CD4-positive, alpha-beta T cell treated with Interleukin-4 for 1 hour (primary cell): ENCODE data around the gene TMEM200C.
"Not testable (repeated sequence)": the region's sequence is repeated elsewhere in the genome, so short reads cannot be mapped to it uniquely, and the experiment has no call there.

ENCODE experiments used
- DNase-seq, 2 donors: peaks; one replicate each; pipeline ENCODE4 v3.0.0-alpha.2; 2020 to 2022

TMEM200C gene

GRCh38 chr18:5891184-5891853 lies 4.0 kb downstream of the TMEM200C start:
- no peak for DNase-seq

GRCh38 chr18:5890331-5891183 lies 4.8 kb downstream of the TMEM200C start:
- DNase-seq, result peak in 1 of 2 donors; percentile 4

GRCh38 chr18:5885361-5885760 lies 10.0 kb downstream of the TMEM200C start:
- DNase-seq, result no peak

- no peak for DNase-seq
Measured at GRCh38 chr18:5884375-5884774, 10.9 kb downstream of the TMEM200C start.

GRCh38 chr18:5879479-5879882 lies 15.8 kb downstream of the TMEM200C start:
- no peak for DNase-seq

- DNase-seq, result no peak
Measured at GRCh38 chr18:5876891-5877290, 18.4 kb downstream of the TMEM200C start.

- DNase-seq, result no peak
Measured at GRCh38 chr18:5874336-5874735, 21.0 kb downstream of the TMEM200C start.

GRCh38 chr18:5872886-5873285 lies 22.4 kb downstream of the TMEM200C start:
- no peak for DNase-seq

- DNase-seq, result no peak
Measured at GRCh38 chr18:5871426-5871825, 23.9 kb downstream of the TMEM200C start.

- DNase-seq, result peak in 1 of 2 donors; percentile 1
Measured at GRCh38 chr18:5868218-5868854, 27.0 kb downstream of the TMEM200C start.

GRCh38 chr18:5865521-5865920 lies 29.8 kb downstream of the TMEM200C start:
- no peak for DNase-seq

GRCh38 chr18:5862127-5862526 lies 33.2 kb downstream of the TMEM200C start:
- DNase-seq, result not testable (repeated sequence)

GRCh38 chr18:5857180-5857579 lies 38.1 kb downstream of the TMEM200C start:
- DNase-seq, result no peak

GRCh38 chr18:5853253-5853652 lies 42.1 kb downstream of the TMEM200C start:
- DNase-seq, result no peak

GRCh38 chr18:5851998-5852397 lies 43.3 kb downstream of the TMEM200C start:
- no peak for DNase-seq

- DNase-seq, result no peak
Measured at GRCh38 chr18:5842653-5843052, 52.7 kb downstream of the TMEM200C start.

GRCh38 chr18:5841518-5841917 lies 53.8 kb downstream of the TMEM200C start:
- no peak for DNase-seq

- no peak for DNase-seq
Measured at GRCh38 chr18:5840547-5840946, 54.8 kb downstream of the TMEM200C start.

- DNase-seq, result no peak
Measured at GRCh38 chr18:5840025-5840424, 55.3 kb downstream of the TMEM200C start.

- DNase-seq, result no peak
Measured at GRCh38 chr18:5839102-5839501, 56.2 kb downstream of the TMEM200C start.
